ENCODE data around the gene MEIS3.

DNA sequence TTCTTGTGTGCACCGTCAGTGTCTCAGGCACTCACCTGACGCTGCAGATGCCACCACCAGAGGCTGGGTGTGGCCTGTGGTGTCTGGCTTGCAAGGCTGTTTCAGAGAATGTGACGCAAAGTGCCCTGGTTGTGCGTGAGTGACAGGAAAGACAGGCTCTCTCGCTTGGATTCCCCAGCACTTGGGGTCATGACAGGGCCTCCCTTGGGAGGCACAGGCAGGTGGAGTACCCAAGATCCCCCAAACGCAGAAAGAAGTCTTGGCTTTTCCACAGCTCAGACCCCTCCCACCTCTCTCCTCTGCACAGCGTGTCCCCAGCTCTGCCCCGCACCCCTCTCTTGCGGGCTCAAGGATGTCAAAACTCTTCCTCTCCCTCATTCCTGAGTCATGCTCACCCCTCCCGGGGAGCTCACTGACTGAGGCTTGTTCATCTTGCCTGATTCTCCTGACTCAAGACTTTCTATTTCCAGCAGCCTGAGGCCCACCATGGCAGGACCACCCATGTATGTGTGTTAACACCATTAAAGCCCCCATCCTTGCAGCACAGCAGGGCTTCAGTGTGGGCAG, 49.2 kb downstream of the MEIS3 start:
- no peak for TF ChIP-seq POLR2A (IDR thresholded peaks at IDR 0.05)
- TF ChIP-seq, protein P1, sequence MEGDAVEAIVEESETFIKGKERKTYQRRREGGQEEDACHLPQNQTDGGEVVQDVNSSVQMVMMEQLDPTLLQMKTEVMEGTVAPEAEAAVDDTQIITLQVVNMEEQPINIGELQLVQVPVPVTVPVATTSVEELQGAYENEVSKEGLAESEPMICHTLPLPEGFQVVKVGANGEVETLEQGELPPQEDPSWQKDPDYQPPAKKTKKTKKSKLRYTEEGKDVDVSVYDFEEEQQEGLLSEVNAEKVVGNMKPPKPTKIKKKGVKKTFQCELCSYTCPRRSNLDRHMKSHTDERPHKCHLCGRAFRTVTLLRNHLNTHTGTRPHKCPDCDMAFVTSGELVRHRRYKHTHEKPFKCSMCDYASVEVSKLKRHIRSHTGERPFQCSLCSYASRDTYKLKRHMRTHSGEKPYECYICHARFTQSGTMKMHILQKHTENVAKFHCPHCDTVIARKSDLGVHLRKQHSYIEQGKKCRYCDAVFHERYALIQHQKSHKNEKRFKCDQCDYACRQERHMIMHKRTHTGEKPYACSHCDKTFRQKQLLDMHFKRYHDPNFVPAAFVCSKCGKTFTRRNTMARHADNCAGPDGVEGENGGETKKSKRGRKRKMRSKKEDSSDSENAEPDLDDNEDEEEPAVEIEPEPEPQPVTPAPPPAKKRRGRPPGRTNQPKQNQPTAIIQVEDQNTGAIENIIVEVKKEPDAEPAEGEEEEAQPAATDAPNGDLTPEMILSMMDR (IDR thresholded peaks at IDR 0.05) = no peak
